CD14-positive monocyte (primary cell): Measurements from ENCODE around the gene INKA1. TPM values are rescaled to one million over a fixed set of nuclear protein-coding genes. Genes with fewer than 3 reads are reported as not detected.

Experiments
- DNase-seq, 3 donors: peaks; one replicate each; pipeline ENCODE4 v3.0.0-alpha.2; 2011 to 2022
- H2AFZ ChIP-seq: 2 replicates; pipeline ENCODE4 v1.6.0; 2012; ENCODE audit warnings: mild to moderate bottlenecking, low read depth, low read length, inconsistent platforms; ENCODE audit not compliant: insufficient read depth, poor library complexity, severe bottlenecking
- H3K27ac ChIP-seq, 2 donors: 1 replicate in 1 of 2; 2 replicates in 1 of 2; pipeline ENCODE4 v1.5.1; 2012 to 2013; ENCODE audit warnings: low read length in 2 of 2, control low read depth in 1 of 2, inconsistent platforms in 1 of 2, low read depth in 1 of 2, mild to moderate bottlenecking in 1 of 2
- H3K27me3 ChIP-seq, 2 donors: one replicate each; pipeline versions ENCODE4 v1.6.0 to v1.6.1; 2011 to 2013; ENCODE audit warnings: low read length in 2 of 2; ENCODE audit not compliant: control insufficient read depth in 2 of 2, insufficient read depth in 2 of 2
- H3K36me3 ChIP-seq, 2 donors: replicated peaks in 1 of 2; 1 replicate in 1 of 2; 2 replicates in 1 of 2; pipeline versions ENCODE4 v1.5.1 to v1.6.1; 2012 to 2013; ENCODE audit warnings: low read length in 2 of 2, control low read depth in 1 of 2, inconsistent platforms in 1 of 2, mild to moderate bottlenecking in 1 of 2; ENCODE audit not compliant: insufficient read depth in 2 of 2, control insufficient read depth in 1 of 2
- H3K4me1 ChIP-seq, 2 donors: 1 replicate in 1 of 2; 2 replicates in 1 of 2; pipeline versions ENCODE4 v1.5.1 to v1.6.1; 2012 to 2013; ENCODE audit warnings: low read length in 2 of 2, control low read depth in 1 of 2, inconsistent platforms in 1 of 2, mild to moderate bottlenecking in 1 of 2, moderate library complexity in 1 of 2; ENCODE audit not compliant: insufficient read depth in 2 of 2, control insufficient read depth in 1 of 2
- H3K4me2 ChIP-seq: replicated peaks from 2 replicates; pipeline ENCODE3; 2012; ENCODE audit warnings: low read length, moderate library complexity, mild to moderate bottlenecking; ENCODE audit not compliant: poor library complexity, severe bottlenecking; ENCODE audit errors: extremely low read depth
- H3K4me3 ChIP-seq, 3 experiments: fragments of 200-600 bp in 1 of 3; sonication (generic) in 1 of 3; replicated peaks in 1 of 3; 1 replicate in 2 of 3; 2 replicates in 1 of 3; pipeline ENCODE4 v1.5.1; 2011 to 2013; ENCODE audit warnings: low read length in 3 of 3, mild to moderate bottlenecking in 3 of 3, control low read depth in 2 of 3, low read depth in 2 of 3, inconsistent platforms in 1 of 3, moderate library complexity in 1 of 3
- H3K79me2 ChIP-seq: 2 replicates; pipeline ENCODE4 v1.6.0; 2012; ENCODE audit warnings: mild to moderate bottlenecking, control low read depth, inconsistent platforms, low read length, moderate library complexity; ENCODE audit not compliant: insufficient read depth
- H3K9ac ChIP-seq: 2 replicates; pipeline ENCODE4 v1.6.0; 2017; ENCODE audit warnings: low read length, mild to moderate bottlenecking; ENCODE audit not compliant: insufficient read depth, poor library complexity, severe bottlenecking
- H3K9me3 ChIP-seq, 2 donors: replicated peaks in 1 of 2; 1 replicate in 1 of 2; 2 replicates in 1 of 2; pipeline versions ENCODE4 v1.5.1 to v1.6.1; 2012 to 2013; ENCODE audit warnings: low read length in 2 of 2, control low read depth in 1 of 2; ENCODE audit not compliant: control insufficient read depth in 1 of 2, insufficient read depth in 1 of 2
- H4K20me1 ChIP-seq: 2 replicates; pipeline ENCODE4 v1.6.0; 2012; ENCODE audit warnings: mild to moderate bottlenecking, low read length, control low read depth, moderate library complexity; ENCODE audit not compliant: insufficient read depth
- H3K27ac Mint-ChIP-seq, 7 donors: one replicate each; pipeline ENCODE4 v1.8.0; 2020; ENCODE audit warnings: mild to moderate bottlenecking in 7 of 7, mixed read lengths in 7 of 7, moderate library complexity in 6 of 7, inconsistent platforms in 2 of 7
- H3K27me3 Mint-ChIP-seq, 3 donors: one replicate each; pipeline ENCODE4 v1.8.0; 2021 to 2022; ENCODE audit warnings: low read depth in 3 of 3, mild to moderate bottlenecking in 3 of 3, mixed read lengths in 3 of 3, moderate library complexity in 3 of 3, inconsistent platforms in 1 of 3
- H3K36me3 Mint-ChIP-seq, 2 donors: one replicate each; pipeline ENCODE4 v1.8.0; 2020; ENCODE audit warnings: mixed read lengths in 2 of 2, inconsistent platforms in 1 of 2, mild to moderate bottlenecking in 1 of 2
- H3K4me1 Mint-ChIP-seq: one replicate; pipeline ENCODE4 v1.8.0; 2020; ENCODE audit warnings: mild to moderate bottlenecking, mixed read lengths
- H3K4me3 Mint-ChIP-seq, 2 donors: one replicate each; pipeline ENCODE4 v1.8.0; 2020; ENCODE audit warnings: mild to moderate bottlenecking in 2 of 2, mixed read lengths in 2 of 2, moderate library complexity in 1 of 2
- H3K9me3 Mint-ChIP-seq, 7 donors: one replicate each; pipeline ENCODE4 v1.8.0; 2020 to 2022; ENCODE audit warnings: mixed read lengths in 7 of 7, mild to moderate bottlenecking in 6 of 7, moderate library complexity in 6 of 7, inconsistent platforms in 2 of 7
- WGBS: methylation state at CpG from one replicate; pipeline ENCODE4 v1.1.5; 2013; ENCODE audit warnings: missing lambda C conversion rate; ENCODE audit not compliant: insufficient coverage; 5-methylcytosine and 5-hydroxymethylcytosine counted together
- intact Hi-C, 2 donors: fragments of 100-400 bp; cut with micrococcal nuclease; formaldehyde crosslinking; loops; one replicate each; pipeline versions ENCODE4 v1.15.0 to v1.15.1; 2023
- polyA plus RNA-seq, 3 donors: library from polyadenylated mRNA; depleted of rRNA in 1 of 3; unstranded in 2 of 3; stranded (reverse) in 1 of 3; fragments of 300-500 nt in 2 of 3; fragments of >200 nt in 1 of 3; fragmentation: Illumina TruSeq in 2 of 3; gene quantifications; 1 replicate in 2 of 3; 2 replicates in 1 of 3; pipeline ENCODE4 v1.2.3, GENCODE V29; 2012 to 2021
- TF ChIP-seq, protein P1 (sequence below): fragments of 200-600 bp; IDR thresholded peaks from one replicate; pipeline ENCODE4 v1.8.0; 2022; ENCODE audit warnings: antibody characterized with exemption, mild to moderate bottlenecking

INKA1 gene
- polyA plus RNA-seq, 3 donors, result 0.43 to 1.3 (median 1.3) TPM

GRCh38 chr3:49756036-49756435, 47.0 kb upstream of the INKA1 start:
- Histone ChIP-seq H4K20me1 (peaks cover 100% of the 10 kb centered on the region), H3K4me2 (no peak overlapping the region), H2AFZ (no peak overlapping the region), H3K79me2 (peaks cover 81% of the 10 kb centered on the region), H3K27ac (no peak overlapping the region), H3K36me3 (peaks cover 0 to 20% of the 10 kb centered on the region in 2 donors), H3K9ac (no peak overlapping the region), H3K27me3 (no peaks in the 10 kb centered on the region), H3K4me1 (no peaks in the 10 kb centered on the region), H3K9me3 (no peaks in the 10 kb centered on the region), H3K4me3 (no peak overlapping the region)
- intact Hi-C loops, result no loop called here
- H3K4me3 Mint-ChIP-seq, result no peak overlapping the region
- H3K27me3 Mint-ChIP-seq, result no peaks in the 10 kb centered on the region
- no peak for DNase-seq
- peaks cover 16 to 32% of the 10 kb centered on the region in 2 donors for H3K36me3 Mint-ChIP-seq
- peak overlapping the region in 1 of 7 donors; percentile 77 for H3K27ac Mint-ChIP-seq
- peaks cover 8% of the 10 kb centered on the region for H3K4me1 Mint-ChIP-seq
- no CpG with 5 or more reads among the region's 1 CpG for WGBS
- TF ChIP-seq, protein P1, sequence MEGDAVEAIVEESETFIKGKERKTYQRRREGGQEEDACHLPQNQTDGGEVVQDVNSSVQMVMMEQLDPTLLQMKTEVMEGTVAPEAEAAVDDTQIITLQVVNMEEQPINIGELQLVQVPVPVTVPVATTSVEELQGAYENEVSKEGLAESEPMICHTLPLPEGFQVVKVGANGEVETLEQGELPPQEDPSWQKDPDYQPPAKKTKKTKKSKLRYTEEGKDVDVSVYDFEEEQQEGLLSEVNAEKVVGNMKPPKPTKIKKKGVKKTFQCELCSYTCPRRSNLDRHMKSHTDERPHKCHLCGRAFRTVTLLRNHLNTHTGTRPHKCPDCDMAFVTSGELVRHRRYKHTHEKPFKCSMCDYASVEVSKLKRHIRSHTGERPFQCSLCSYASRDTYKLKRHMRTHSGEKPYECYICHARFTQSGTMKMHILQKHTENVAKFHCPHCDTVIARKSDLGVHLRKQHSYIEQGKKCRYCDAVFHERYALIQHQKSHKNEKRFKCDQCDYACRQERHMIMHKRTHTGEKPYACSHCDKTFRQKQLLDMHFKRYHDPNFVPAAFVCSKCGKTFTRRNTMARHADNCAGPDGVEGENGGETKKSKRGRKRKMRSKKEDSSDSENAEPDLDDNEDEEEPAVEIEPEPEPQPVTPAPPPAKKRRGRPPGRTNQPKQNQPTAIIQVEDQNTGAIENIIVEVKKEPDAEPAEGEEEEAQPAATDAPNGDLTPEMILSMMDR, result no peak
- H3K9me3 Mint-ChIP-seq, result peaks cover 0 to 2% (median 0%) of the 10 kb centered on the region in 7 donors

DNA sequence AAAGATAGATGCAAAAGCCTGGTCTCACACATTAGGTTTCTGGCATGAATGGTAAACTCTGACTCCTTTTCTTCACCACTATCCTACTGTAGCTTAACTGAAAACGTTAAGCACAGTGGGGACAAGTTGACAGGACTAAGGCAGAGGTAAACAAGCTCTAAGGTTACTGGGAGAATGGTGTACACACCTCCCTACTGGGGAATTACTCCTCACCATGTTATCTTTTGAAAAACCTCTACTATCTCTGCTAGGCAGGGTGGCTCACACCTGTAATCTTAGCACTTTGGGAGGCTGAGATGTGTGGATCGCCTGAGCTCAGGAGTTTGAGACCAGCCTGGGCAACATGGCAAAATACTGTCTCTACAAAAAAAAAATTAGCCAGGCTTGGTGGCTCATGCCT, 45.9 kb upstream of the INKA1 start:
- peaks cover 16 to 38% of the 10 kb centered on the region in 2 donors for H3K36me3 Mint-ChIP-seq
- DNase-seq, result no peak
- TF ChIP-seq, protein P1, result no peak
- no peak overlapping the region for H3K4me2 ChIP-seq
- peaks cover 13% of the 10 kb centered on the region for H3K4me1 Mint-ChIP-seq
- no peak overlapping the region for H3K9ac ChIP-seq
- 100% methylated on average over 1 of the region's 2 CpGs for WGBS
- H3K4me1 ChIP-seq, result peaks cover 0 to 5% of the 10 kb centered on the region in 2 donors
- no peak overlapping the region for H3K27ac ChIP-seq
- H3K79me2 ChIP-seq, result peaks cover 89% of the 10 kb centered on the region
- no peaks in the 10 kb centered on the region for H3K9me3 ChIP-seq
- no peak overlapping the region for H3K4me3 ChIP-seq
- H3K27ac Mint-ChIP-seq, result peak overlapping the region in 1 of 7 donors; percentile 47
- intact Hi-C loops, result no loop called here
- no peaks in the 10 kb centered on the region for H3K27me3 Mint-ChIP-seq
- H4K20me1 ChIP-seq, result peaks cover 99% of the 10 kb centered on the region
- peaks cover 0 to 16% of the 10 kb centered on the region in 2 donors for H3K36me3 ChIP-seq
- peaks cover 0 to 2% (median 0%) of the 10 kb centered on the region in 7 donors for H3K9me3 Mint-ChIP-seq
- no peaks in the 10 kb centered on the region for H3K27me3 ChIP-seq
- H3K4me3 Mint-ChIP-seq, result no peak overlapping the region
- H2AFZ ChIP-seq, result no peak overlapping the region
